Measurements from ENCODE around the gene LRRC59.

LRRC59 gene

GRCh38 chr17:50356892-50357510 lies 40.3 kb downstream of the LRRC59 start:
- in situ Hi-C loops (cut with HindIII; ENCODE audit: low pct_ligation_motif_present, low sequenced_read_pairs) = no loop called here
- H3K27ac ChIP-seq = no peak overlapping the region
- peaks cover 58% of the 10 kb centered on the region for H3K36me3 ChIP-seq (replicated peaks)
- H3K4me3 ChIP-seq (ENCODE audit: low read depth, low read length) = no peak overlapping the region
- H3K27me3 ChIP-seq (replicated peaks) = no peaks in the 10 kb centered on the region
- TF ChIP-seq, protein P1, sequence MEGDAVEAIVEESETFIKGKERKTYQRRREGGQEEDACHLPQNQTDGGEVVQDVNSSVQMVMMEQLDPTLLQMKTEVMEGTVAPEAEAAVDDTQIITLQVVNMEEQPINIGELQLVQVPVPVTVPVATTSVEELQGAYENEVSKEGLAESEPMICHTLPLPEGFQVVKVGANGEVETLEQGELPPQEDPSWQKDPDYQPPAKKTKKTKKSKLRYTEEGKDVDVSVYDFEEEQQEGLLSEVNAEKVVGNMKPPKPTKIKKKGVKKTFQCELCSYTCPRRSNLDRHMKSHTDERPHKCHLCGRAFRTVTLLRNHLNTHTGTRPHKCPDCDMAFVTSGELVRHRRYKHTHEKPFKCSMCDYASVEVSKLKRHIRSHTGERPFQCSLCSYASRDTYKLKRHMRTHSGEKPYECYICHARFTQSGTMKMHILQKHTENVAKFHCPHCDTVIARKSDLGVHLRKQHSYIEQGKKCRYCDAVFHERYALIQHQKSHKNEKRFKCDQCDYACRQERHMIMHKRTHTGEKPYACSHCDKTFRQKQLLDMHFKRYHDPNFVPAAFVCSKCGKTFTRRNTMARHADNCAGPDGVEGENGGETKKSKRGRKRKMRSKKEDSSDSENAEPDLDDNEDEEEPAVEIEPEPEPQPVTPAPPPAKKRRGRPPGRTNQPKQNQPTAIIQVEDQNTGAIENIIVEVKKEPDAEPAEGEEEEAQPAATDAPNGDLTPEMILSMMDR (IDR thresholded peaks at IDR 0.05; ENCODE audit: low read depth, low read length, missing control alignments) = no peak
- no peak for DNase-seq

GRCh38 chr17:50356418-50356817 lies 40.9 kb downstream of the LRRC59 start:
- H3K36me3 ChIP-seq (replicated peaks) = peaks cover 58% of the 10 kb centered on the region

GRCh38 chr17:50355701-50356341 lies 41.5 kb downstream of the LRRC59 start:
- no peak overlapping the region for H3K27ac ChIP-seq
- in situ Hi-C loops (cut with HindIII; ENCODE audit: low pct_ligation_motif_present, low sequenced_read_pairs) = no loop called here

More at GRCh38 chr17:50356418-50356817, 40.9 kb downstream of the LRRC59 start:
- TF ChIP-seq, protein P1 (IDR thresholded peaks at IDR 0.05; ENCODE audit: low read depth, low read length, missing control alignments) = no peak
- no peak for DNase-seq
- Histone ChIP-seq H3K27me3 (replicated peaks) (no peaks in the 10 kb centered on the region), H3K27ac (no peak overlapping the region), H3K4me3 (ENCODE audit: low read depth, low read length) (no peak overlapping the region)
- in situ Hi-C loops (cut with HindIII; ENCODE audit: low pct_ligation_motif_present, low sequenced_read_pairs) = no loop called here

GRCh38 chr17:50355336-50355700 lies 42.0 kb downstream of the LRRC59 start:
- H3K27me3 ChIP-seq (replicated peaks) = no peaks in the 10 kb centered on the region
- TF ChIP-seq, protein P1 (IDR thresholded peaks at IDR 0.05; ENCODE audit: low read depth, low read length, missing control alignments) = no peak
- no peak for DNase-seq
- in situ Hi-C loops (cut with HindIII; ENCODE audit: low pct_ligation_motif_present, low sequenced_read_pairs) = no loop called here
- no peak overlapping the region for H3K27ac ChIP-seq
- peaks cover 52% of the 10 kb centered on the region for H3K36me3 ChIP-seq (replicated peaks)
- H3K4me3 ChIP-seq (ENCODE audit: low read depth, low read length) = no peak overlapping the region

More at GRCh38 chr17:50355701-50356341, 41.5 kb downstream of the LRRC59 start:
- DNase-seq = no peak
- peaks cover 55% of the 10 kb centered on the region for H3K36me3 ChIP-seq (replicated peaks)
- TF ChIP-seq, protein P1 (IDR thresholded peaks at IDR 0.05; ENCODE audit: low read depth, low read length, missing control alignments) = no peak
- no peak overlapping the region for H3K4me3 ChIP-seq (ENCODE audit: low read depth, low read length)
- no peaks in the 10 kb centered on the region for H3K27me3 ChIP-seq (replicated peaks)

DNA sequence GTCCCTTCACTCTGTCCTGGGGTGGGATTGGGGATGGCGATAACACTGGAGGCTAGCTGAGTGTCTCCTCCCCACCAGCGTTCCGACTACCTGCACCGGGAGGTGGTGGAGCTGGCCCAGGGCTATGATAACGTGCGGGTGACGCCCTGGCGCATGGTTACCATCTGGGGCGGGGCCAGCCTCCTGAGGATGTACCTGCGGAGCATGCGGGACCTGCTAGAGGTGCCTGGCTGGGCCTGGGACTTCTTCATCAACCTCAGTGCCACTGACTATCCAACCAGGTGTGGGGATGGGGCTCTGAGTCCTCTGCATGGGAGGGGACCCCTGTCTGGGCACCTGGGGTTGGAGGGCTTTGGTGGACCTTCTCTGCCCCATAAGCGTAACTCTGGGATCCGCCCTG lies 42.5 kb downstream of the LRRC59 start:
- in situ Hi-C loops (cut with HindIII; ENCODE audit: low pct_ligation_motif_present, low sequenced_read_pairs) = no loop called here
- peaks cover 52% of the 10 kb centered on the region for H3K36me3 ChIP-seq (replicated peaks)
- TF ChIP-seq, protein P1 (IDR thresholded peaks at IDR 0.05; ENCODE audit: low read depth, low read length, missing control alignments) = no peak
- H3K27ac ChIP-seq = no peak overlapping the region
- H3K4me3 ChIP-seq (ENCODE audit: low read depth, low read length) = no peak overlapping the region
- H3K27me3 ChIP-seq (replicated peaks) = no peaks in the 10 kb centered on the region
- no peak for DNase-seq
